H4 (cell line): ENCODE data around the gene REPIN1. TPM values are rescaled to one million over a fixed set of nuclear protein-coding genes. Genes with fewer than 3 reads are reported as not detected.

Experiments used
- DNase-seq: peaks from one replicate; pipeline ENCODE4 v3.0.0-alpha.2; 2015; ENCODE audit warnings: low spot score
- total RNA-seq: library from RNA; depleted of rRNA; stranded (reverse); fragments of >200 nt; shearing (Covaris generic); gene quantifications from 2 replicates; pipeline ENCODE4 v1.2.3, GENCODE V29; 2014

Gene REPIN1
- total RNA-seq, 1 experiment from 2014 or later: 40.4 TPM

- no peak for DNase-seq
These were observed 31.4 kb upstream of the REPIN1 start for GRCh38 chr7:150337179-150337578.

DNA sequence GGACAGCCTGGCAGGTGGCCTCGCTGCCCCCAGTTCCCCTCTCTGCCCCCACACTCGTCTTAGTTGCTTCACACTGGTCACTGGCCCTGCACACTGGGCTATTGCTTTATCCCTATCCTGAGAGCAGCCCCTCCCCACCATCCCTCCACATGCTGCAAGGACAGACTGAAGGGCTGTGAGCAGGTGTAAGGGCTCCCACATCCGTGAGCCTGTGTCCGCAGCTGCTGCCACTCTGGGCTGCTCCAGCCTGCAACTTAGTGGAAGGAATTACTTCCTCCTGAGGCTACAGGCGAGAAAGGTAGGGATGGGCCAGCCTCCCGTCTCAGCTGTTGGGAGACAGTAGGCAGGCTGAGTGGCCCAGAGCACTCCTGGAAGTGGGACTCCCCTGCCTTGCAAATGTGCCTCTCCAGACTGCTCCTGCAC lies 31.0 kb upstream of the REPIN1 start:
- no peak for DNase-seq

DNA sequence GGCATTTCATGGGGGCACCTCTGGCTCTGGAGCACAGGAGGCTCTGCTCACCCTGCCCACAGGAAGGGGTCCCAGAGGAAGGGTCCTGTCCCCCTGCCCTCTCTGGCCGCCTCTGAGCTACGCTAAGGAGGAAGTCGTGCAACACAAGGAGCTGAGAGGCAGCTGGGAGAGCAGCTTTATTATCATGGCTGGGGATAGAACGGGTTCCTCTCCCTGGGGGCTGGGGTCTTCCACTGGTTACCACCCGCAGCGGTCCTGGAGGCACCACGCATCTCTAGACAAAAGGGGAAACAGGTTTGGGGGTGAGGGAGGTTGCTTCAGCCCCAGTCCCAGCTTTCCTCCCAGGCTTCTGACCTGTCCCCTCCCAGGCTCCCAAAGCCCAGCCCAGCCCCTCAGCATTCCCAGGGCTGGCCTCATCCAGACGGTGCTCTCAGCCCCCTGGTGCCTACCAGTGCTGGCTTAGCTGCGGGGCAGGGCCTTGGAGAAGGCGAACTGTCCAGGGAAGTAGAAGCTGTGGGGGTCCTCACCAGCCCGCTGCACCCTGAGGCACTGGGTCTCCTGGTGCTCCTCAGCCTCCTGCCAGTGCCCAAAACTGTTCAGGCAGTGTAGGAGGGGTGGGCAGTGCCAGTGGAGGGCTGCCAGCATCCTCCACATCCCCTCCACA lies 30.3 kb upstream of the REPIN1 start:
- DNase-seq: no peak

GRCh38 chr7:150339409-150339809 lies 29.2 kb upstream of the REPIN1 start:
- no peak for DNase-seq

DNA sequence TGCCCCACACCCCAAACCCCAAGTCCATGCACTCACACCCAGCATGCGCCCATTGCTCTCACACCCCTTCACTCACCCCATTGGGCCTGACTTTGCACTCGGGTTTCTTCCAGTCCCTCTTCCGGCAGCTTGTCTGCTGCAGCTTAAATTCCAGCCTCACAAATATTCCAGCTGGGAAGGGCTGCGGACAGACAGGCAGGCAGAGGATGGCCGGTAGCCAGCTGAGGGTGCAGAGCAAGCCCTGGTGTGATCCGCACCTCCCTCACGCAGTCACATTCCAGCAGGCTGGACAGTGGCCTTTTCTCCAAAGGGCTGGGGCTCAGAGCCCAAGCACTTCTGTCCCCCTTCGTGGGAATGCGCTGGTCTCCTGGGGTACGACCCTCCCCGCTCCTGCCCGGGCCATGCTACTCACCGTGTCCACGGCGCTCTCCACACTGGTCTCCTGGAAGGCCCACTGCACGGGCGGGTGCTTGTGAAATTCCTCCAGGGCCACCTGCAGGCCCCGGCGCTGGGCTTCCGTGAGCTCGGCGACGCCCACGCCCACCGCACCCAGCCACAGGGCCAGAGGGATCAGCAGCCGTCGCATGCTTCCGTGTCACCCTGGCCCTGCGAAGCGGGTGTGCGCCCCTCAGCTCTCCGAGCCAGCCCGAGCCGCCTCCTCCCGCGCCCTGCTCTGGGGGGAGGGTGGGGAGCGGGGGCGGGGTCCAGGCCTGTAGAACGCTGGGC lies 28.4 kb upstream of the REPIN1 start:
- no peak for DNase-seq

- DNase-seq: no peak
These were observed 27.8 kb upstream of the REPIN1 start for GRCh38 chr7:150340875-150341262.

DNA sequence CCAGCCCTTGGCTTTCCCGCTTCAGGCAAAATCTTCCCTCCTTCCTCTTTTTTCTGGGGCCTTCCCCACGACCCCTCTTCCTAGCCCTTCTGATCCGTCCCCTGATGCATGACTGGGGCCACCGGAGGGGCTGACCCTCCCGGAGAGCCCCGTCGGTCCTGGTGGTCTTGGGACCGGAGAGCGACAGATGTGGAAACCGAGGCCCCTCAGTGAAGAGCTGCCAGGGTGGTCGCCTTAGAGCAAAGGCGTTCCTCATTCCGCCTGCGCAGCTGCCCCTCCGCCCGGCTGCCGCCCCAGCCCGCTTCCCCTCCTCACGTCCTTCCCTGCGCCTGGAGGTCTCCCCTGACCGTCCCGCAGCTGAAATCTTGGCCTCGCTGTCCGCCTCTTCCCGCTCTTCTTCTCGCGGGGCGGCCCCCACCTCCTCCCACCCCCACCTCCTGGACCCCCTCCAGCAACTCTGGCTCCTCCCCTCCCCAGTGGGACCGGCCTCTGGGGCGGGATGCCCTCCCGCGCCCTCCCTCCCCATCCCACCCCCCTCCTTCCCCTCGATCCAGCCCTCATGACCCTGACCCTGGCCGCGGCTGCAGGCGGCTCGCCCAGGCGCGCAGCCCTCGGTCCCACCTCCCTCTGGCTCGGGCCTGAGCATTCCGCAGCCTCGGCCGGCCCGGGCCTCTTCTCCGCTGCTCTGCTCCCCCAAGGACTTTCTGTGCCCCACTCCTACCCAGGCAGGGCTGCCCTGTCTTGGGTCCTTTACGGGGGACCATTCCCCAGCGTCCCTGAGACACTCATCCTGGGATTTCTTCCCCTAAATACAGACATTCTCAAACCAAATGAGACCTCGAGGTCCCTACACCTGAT lies 27.1 kb upstream of the REPIN1 start, which contains the start of gene RARRES2:
Gene RARRES2, minus strand, starts transcription at position 367 of the 858 bp plus-strand sequence. CDS start 1,020 bp downstream, outside the sequence.
- no peak for DNase-seq

- DNase-seq: no peak
These were observed 26.6 kb upstream of the REPIN1 start for GRCh38 chr7:150342121-150342408.

GRCh38 chr7:150343225-150343624 lies 25.4 kb upstream of the REPIN1 start:
- DNase-seq: no peak

DNA sequence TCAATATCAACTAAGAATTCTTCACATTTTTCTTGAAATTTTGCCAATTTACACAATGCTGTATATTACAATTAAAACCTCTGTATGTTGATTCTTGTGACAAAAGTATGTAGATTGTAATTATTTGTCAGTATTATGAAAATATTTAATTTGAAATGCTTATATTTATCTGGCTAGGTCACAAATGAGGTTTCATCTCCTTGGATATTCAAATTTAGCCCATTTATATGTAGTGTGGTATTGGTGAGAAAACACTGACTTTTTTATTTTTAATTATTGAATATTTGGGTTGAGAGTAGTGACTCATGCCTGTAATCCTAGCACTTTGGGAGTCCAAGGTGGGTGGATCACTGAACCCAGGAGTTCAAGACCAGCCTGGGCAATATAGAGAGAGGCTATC lies 24.3 kb upstream of the REPIN1 start:
- DNase-seq: no peak

GRCh38 chr7:150345012-150345411 lies 23.6 kb upstream of the REPIN1 start:
- DNase-seq: no peak

GRCh38 chr7:150346922-150347321 lies 21.7 kb upstream of the REPIN1 start:
- DNase-seq: no peak

DNA sequence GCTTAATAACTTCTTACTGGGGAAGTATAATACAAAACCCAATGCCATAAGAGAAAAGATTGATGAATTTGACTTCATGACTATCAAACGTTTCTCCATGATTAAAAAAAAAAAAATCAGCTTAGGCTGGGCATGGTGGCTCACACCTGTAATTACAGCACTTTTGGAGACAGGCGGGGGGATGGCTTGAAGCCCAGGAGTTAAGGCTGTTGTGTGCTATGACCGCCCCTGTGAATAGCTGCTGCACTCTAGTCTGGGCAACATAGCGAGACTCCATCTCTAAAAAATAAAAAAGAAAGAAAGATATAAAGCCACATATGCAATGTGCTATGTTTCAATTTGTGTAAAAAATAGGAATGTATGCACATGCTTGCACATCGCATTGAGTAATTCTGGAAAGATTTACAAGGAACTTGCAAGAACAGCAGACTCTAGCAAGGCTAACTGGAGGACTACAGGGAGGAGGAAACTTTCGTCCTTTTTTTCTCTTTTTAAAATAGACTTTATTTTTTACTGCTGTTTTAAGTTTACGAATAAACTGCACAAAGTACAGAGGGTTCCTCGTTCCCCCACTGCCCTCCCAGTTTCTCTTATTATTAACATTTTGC lies 16.9 kb upstream of the REPIN1 start:
- no peak for DNase-seq

- no peak for DNase-seq
These were observed 13.0 kb upstream of the REPIN1 start for GRCh38 chr7:150355666-150356059.

DNA sequence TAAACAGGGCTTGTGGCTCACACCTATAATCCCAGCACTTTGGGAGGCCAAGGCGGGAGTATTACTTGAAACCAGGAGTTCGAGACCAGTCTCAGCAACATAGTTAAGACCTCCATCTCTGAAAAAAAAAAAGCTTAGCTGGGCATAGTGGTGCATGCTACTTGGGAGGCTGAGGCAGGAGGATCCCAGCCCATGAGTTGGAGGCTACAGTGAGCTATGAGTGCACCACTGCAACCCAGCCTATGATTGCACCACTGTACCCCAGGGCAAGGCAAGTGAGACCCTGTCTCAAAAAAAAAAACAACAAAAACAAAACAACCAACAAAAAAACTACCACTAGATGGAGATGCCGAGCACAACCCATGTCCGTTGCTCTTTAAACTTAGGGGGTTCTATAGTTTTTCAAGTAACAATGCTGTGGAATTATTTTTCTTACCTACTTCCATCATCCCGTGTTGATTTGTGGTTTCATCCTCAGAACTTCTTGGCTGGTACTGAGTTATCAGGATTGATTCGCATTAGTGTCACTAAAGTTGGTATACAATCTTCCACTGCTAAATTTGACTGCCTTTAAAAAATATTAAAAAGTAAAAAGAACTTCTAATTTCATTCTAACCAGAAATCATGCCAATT lies 12.2 kb upstream of the REPIN1 start:
- no peak for DNase-seq

DNA sequence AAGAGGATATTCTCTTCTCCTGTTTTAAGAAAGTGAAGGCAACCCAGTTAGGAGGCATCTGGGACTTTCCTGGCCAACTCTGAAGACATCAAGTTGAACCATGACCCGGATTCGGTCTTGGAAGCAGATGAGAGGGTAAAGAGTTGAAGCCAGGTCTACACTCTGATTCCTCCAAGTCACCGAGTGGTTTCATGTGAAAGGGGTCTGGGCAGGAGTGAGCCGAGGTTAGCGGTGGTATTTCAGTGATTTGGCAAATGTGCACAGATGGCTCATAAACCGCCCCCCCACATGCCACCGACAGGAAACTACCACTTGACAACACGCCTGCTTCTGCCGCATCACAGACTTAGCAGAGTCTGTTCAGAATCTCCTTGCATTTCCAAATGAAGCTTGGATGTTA lies 11.4 kb upstream of the REPIN1 start:
- DNase-seq: no peak

GRCh38 chr7:150357771-150358427 lies 10.7 kb upstream of the REPIN1 start:
- DNase-seq: no peak

DNA sequence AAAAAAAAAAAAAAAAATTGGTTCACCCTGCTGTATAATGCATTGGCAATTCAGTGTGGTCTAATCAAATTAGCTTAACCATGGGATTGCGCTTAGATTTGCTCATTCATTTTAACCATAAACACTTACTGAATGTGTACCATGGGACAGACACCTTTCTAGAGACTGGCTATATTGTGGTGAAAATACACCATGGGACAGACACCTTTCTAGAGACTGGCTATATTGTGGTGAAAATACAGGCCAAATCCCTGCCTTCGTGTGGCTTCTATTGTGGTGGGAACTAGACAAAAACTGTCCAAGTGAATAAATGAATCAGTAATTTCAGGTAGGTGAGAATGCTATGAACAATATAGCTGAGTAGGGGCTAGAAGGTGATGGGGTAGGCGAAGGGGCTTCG lies 10.2 kb upstream of the REPIN1 start:
- no peak for DNase-seq

- no peak for DNase-seq
These were observed 9.5 kb upstream of the REPIN1 start for GRCh38 chr7:150358988-150359621.

- DNase-seq: no peak
These were observed 8.8 kb upstream of the REPIN1 start for GRCh38 chr7:150359622-150360362.
